ENCODE results near the gene ENOX1. TPM values are rescaled to one million over a fixed set of nuclear protein-coding genes. Genes with fewer than 3 reads are reported as not detected.

The ENOX1 gene
- total and polyA plus RNA-seq, 2 of the 13 experiments (the other 11 are each of a cell fraction or from before 2014, with no cell fraction given): not detected

GRCh38 chr13:43669101-43669500 lies 117.7 kb downstream of the ENOX1 start:
- Histone ChIP-seq H3K9me3 (ENCODE audit: low read length) (no peaks in the 10 kb centered on the region), H2AFZ (ENCODE audit: low read length) (no peak overlapping the region), H3K4me2 (ENCODE audit: low read depth, low read length) (no peak overlapping the region), H3K27ac (ENCODE audit: extremely low read length, insufficient read depth, low read length) (no peak overlapping the region), H3K36me3 (replicated peaks in 1 of 2; ENCODE audit: control insufficient read depth in 1 of 2, insufficient read depth in 2 of 2, low read length in 2 of 2) (no peaks in the 10 kb centered on the region), H3K4me1 (ENCODE audit: insufficient read depth, low read length) (no peaks in the 10 kb centered on the region), H4K20me1 (ENCODE audit: insufficient read depth, low read length) (no peaks in the 10 kb centered on the region), H3K27me3 (ENCODE audit: control insufficient read depth in 1 of 2, insufficient read depth in 2 of 2, low read length in 2 of 2) (no peaks in the 10 kb centered on the region), H3K79me2 (ENCODE audit: insufficient read depth, low read length) (no peaks in the 10 kb centered on the region), H3K9ac (ENCODE audit: insufficient read depth, low read depth, low read length) (no peak overlapping the region), H3K4me3 (replicated peaks in 1 of 3; ENCODE audit: insufficient read depth in 1 of 3, low read depth in 2 of 3, low read length in 3 of 3) (no peak overlapping the region)
- CTCF ChIA-PET (ENCODE audit: low intra/inter-chr PET ratio, low total read pairs): no interaction called here
- intact Hi-C loops (cut with micrococcal nuclease; ENCODE audit: unreplicated experiment): no loop called here
- in situ Hi-C loops (cut with HindIII; ENCODE audit: extremely low pct_ligation_motif_present, low pct_unique_long_range_greater_than_20kb): no loop called here
- FAIRE-seq (no peak), DNase-seq (ENCODE audit: low spot score) (no peak), ATAC-seq (no peak)
- TF ChIP-seq ZNF737 (CRISPR knock-in tag; IDR thresholded peaks at IDR 0.05; ENCODE audit: borderline replicate concordance): no peak
- no peak for TF ChIP-seq ZNF256 (CRISPR knock-in tag; conservative IDR thresholded peaks at IDR 0.05)
- no TSS peak for BruUV-seq (replicated peaks)
- POLR2A ChIA-PET: no interaction called here
- 22% methylated on average over 1 of the region's 1 CpG for WGBS (ENCODE audit: low lambda C conversion rate)

GRCh38 chr13:43666403-43666802 lies 120.4 kb downstream of the ENOX1 start:
- no peak overlapping the region for H3K27ac ChIP-seq (ENCODE audit: extremely low read length, insufficient read depth, low read length)
- 42% methylated on average over 2 of the region's 2 CpGs for WGBS (ENCODE audit: low lambda C conversion rate)
- ChIA-PET CTCF (ENCODE audit: low intra/inter-chr PET ratio, low total read pairs) (no interaction called here), POLR2A (no interaction called here)
- in situ Hi-C loops (cut with HindIII; ENCODE audit: extremely low pct_ligation_motif_present, low pct_unique_long_range_greater_than_20kb) (no loop called here), intact Hi-C loops (cut with micrococcal nuclease; ENCODE audit: unreplicated experiment) (no loop called here)
- BruUV-seq (replicated peaks): no TSS peak
- no peaks in the 10 kb centered on the region for H3K9me3 ChIP-seq (ENCODE audit: low read length)
- no peak for DNase-seq (ENCODE audit: low spot score)
- no peaks in the 10 kb centered on the region for H3K79me2 ChIP-seq (ENCODE audit: insufficient read depth, low read length)
- no peak for ATAC-seq
- H3K4me1 ChIP-seq (ENCODE audit: insufficient read depth, low read length): no peaks in the 10 kb centered on the region
- no peak for FAIRE-seq
- H3K9ac ChIP-seq (ENCODE audit: insufficient read depth, low read depth, low read length): no peak overlapping the region
- no peaks in the 10 kb centered on the region for H3K36me3 ChIP-seq (replicated peaks in 1 of 2; ENCODE audit: control insufficient read depth in 1 of 2, insufficient read depth in 2 of 2, low read length in 2 of 2)
- no peaks in the 10 kb centered on the region for H3K27me3 ChIP-seq (ENCODE audit: control insufficient read depth in 1 of 2, insufficient read depth in 2 of 2, low read length in 2 of 2)
- H4K20me1 ChIP-seq (ENCODE audit: insufficient read depth, low read length): no peaks in the 10 kb centered on the region
- H3K4me3 ChIP-seq (replicated peaks in 1 of 3; ENCODE audit: insufficient read depth in 1 of 3, low read depth in 2 of 3, low read length in 3 of 3): no peak overlapping the region
- no peak overlapping the region for H2AFZ ChIP-seq (ENCODE audit: low read length)
- no peak overlapping the region for H3K4me2 ChIP-seq (ENCODE audit: low read depth, low read length)
- no peak for TF ChIP-seq IKZF4 (CRISPR knock-in tag; IDR thresholded peaks at IDR 0.05; ENCODE audit: borderline replicate concordance, low read depth, not compliant biosample characterization)
- TF ChIP-seq NFYC (CRISPR knock-in tag; IDR thresholded peaks at IDR 0.05): no peak
- TF ChIP-seq RELA (CRISPR knock-in tag; IDR thresholded peaks at IDR 0.05): no peak
- no peak for TF ChIP-seq PHB2 (IDR thresholded peaks at IDR 0.05; ENCODE audit: partially characterized antibody)
- no peak for TF ChIP-seq NR2F6 (IDR thresholded peaks at IDR 0.05)
- no peak for TF ChIP-seq NR2F6 (CRISPR knock-in tag; IDR thresholded peaks at IDR 0.05)
- TF ChIP-seq ZNF580 (CRISPR knock-in tag; IDR thresholded peaks at IDR 0.05; ENCODE audit: borderline replicate concordance, low read depth): no peak
- no peak for TF ChIP-seq ZNF556 (CRISPR knock-in tag; IDR thresholded peaks at IDR 0.05; ENCODE audit: borderline replicate concordance)
- no peak for TF ChIP-seq MTF1 (CRISPR knock-in tag; IDR thresholded peaks at IDR 0.05)
- no peak for TF ChIP-seq E2F2 (CRISPR knock-in tag; IDR thresholded peaks at IDR 0.05; ENCODE audit: borderline replicate concordance)
- no peak for TF ChIP-seq ZKSCAN5 (CRISPR knock-in tag; IDR thresholded peaks at IDR 0.05)
- TF ChIP-seq ZNF484 (CRISPR knock-in tag; IDR thresholded peaks at IDR 0.05; ENCODE audit: borderline replicate concordance, low read depth): no peak
- no peak for TF ChIP-seq SP140L (CRISPR knock-in tag; IDR thresholded peaks at IDR 0.05; ENCODE audit: borderline replicate concordance)
- TF ChIP-seq ZSCAN22 (CRISPR knock-in tag; IDR thresholded peaks at IDR 0.05): no peak
- TF ChIP-seq PAWR (CRISPR knock-in tag; IDR thresholded peaks at IDR 0.05; ENCODE audit: borderline replicate concordance): no peak
- no peak for TF ChIP-seq SAFB2 (CRISPR knock-in tag; IDR thresholded peaks at IDR 0.05; ENCODE audit: borderline replicate concordance, low read depth)

Data from HepG2 (cell line).